Suprapubic skin (tissue), 3 donors: ENCODE results near the gene ACTR8.
"Not testable (repeated sequence)": the region's sequence is repeated elsewhere in the genome, so short reads cannot be mapped to it uniquely, and the experiment has no call there.

Experiments
- CTCF ChIP-seq, 2 donors: fragments of 200-600 bp in 1 of 2; fragments of 450-650 bp in 1 of 2; sonication (generic) in 1 of 2; IDR thresholded peaks; one replicate each; pipeline ENCODE4 v1.5.1; 2016 to 2019; ENCODE audit warnings: antibody characterized with exemption in 2 of 2, mild to moderate bottlenecking in 1 of 2, moderate library complexity in 1 of 2
- EP300 ChIP-seq: sonication (generic); formaldehyde crosslinking; IDR thresholded peaks from one replicate; pipeline ENCODE4 v1.6.1; 2017; ENCODE audit warnings: antibody characterized with exemption

GRCh38 chr3:53927208-53927872, 45.4 kb upstream of the ACTR8 start:
- not testable (repeated sequence) for TF ChIP-seq CTCF (IDR thresholded peaks at IDR 0.05); EP300
